HG03066 (cell line): ENCODE results near the gene RHEX.
"Not testable (repeated sequence)": the region's sequence is repeated elsewhere in the genome, so short reads cannot be mapped to it uniquely, and the experiment has no call there.

Source experiments
- ATAC-seq: cut with Tn5 transposase; IDR thresholded peaks from one replicate; pipeline ENCODE4 v1.9.1; 2021; ENCODE audit warnings: low read depth; ENCODE audit not compliant: unreplicated experiment

Gene RHEX

GRCh38 chr1:206052919-206053610 lies at the start of gene RHEX:
Gene RHEX, plus strand, starts transcription at chr1:206053173. Its CDS starts 44,656 bp downstream, at chr1:206097829.
- ATAC-seq, result not testable (repeated sequence)

- no peak for ATAC-seq
These were observed 48.8 kb upstream of the RHEX start for GRCh38 chr1:206003854-206004800.

- ATAC-seq, result no peak
These were observed 48.1 kb upstream of the RHEX start for GRCh38 chr1:206004826-206005225.

- no peak for ATAC-seq
These were observed 47.7 kb upstream of the RHEX start for GRCh38 chr1:206005234-206005633.

GRCh38 chr1:206005778-206006180 lies 47.2 kb upstream of the RHEX start:
- no peak for ATAC-seq

GRCh38 chr1:206006946-206007345 lies 46.0 kb upstream of the RHEX start:
- ATAC-seq, result no peak

GRCh38 chr1:206010060-206010459 lies 42.9 kb upstream of the RHEX start:
- ATAC-seq, result no peak

- no peak for ATAC-seq
These were observed 41.9 kb upstream of the RHEX start for GRCh38 chr1:206011057-206011456.

- peak; percentile 99 for ATAC-seq
These were observed 40.7 kb upstream of the RHEX start for GRCh38 chr1:206012086-206012859.

GRCh38 chr1:206013026-206013795 lies 39.8 kb upstream of the RHEX start:
- ATAC-seq, result no peak

- no peak for ATAC-seq
These were observed 38.4 kb upstream of the RHEX start for GRCh38 chr1:206014601-206015000.

- no peak for ATAC-seq
These were observed 37.9 kb upstream of the RHEX start for GRCh38 chr1:206015071-206015470.

GRCh38 chr1:206020393-206021007 lies 32.5 kb upstream of the RHEX start:
- no peak for ATAC-seq

GRCh38 chr1:206021008-206021625 lies 31.9 kb upstream of the RHEX start:
- no peak for ATAC-seq

GRCh38 chr1:206021626-206022365 lies 31.2 kb upstream of the RHEX start:
- ATAC-seq, result no peak

GRCh38 chr1:206022766-206023165 lies 30.2 kb upstream of the RHEX start:
- no peak for ATAC-seq

- ATAC-seq, result no peak
These were observed 29.3 kb upstream of the RHEX start, which contains the start of gene CTSE for GRCh38 chr1:206023695-206024094. Gene CTSE, minus strand, starts transcription at chr1:206023895. Its CDS starts 104 bp downstream, at chr1:206023791.

GRCh38 chr1:206025283-206025820 lies 27.6 kb upstream of the RHEX start:
- no peak for ATAC-seq
